Activated naive CD8-positive, alpha-beta T cell (primary cell): ENCODE results near the gene TIE1.
A peak's percentile ranks its signal among the peaks of the same experiment; 100 is the strongest.

Experiments used
- H3K27ac Mint-ChIP-seq: one replicate; pipeline ENCODE4 v1.8.0; 2021; ENCODE audit warnings: mixed read lengths
- H3K27me3 Mint-ChIP-seq: one replicate; pipeline ENCODE4 v1.8.0; 2021; ENCODE audit warnings: mixed read lengths
- H3K36me3 Mint-ChIP-seq: one replicate; pipeline ENCODE4 v1.8.0; 2021; ENCODE audit warnings: mixed read lengths
- H3K4me1 Mint-ChIP-seq: one replicate; pipeline ENCODE4 v1.8.0; 2021; ENCODE audit warnings: low read depth, mixed read lengths
- H3K4me3 Mint-ChIP-seq: one replicate; pipeline ENCODE4 v1.8.0; 2021; ENCODE audit warnings: mild to moderate bottlenecking, mixed read lengths
- H3K9me3 Mint-ChIP-seq: one replicate; pipeline ENCODE4 v1.8.0; 2021; ENCODE audit warnings: low read depth, mixed read lengths

The TIE1 gene

DNA sequence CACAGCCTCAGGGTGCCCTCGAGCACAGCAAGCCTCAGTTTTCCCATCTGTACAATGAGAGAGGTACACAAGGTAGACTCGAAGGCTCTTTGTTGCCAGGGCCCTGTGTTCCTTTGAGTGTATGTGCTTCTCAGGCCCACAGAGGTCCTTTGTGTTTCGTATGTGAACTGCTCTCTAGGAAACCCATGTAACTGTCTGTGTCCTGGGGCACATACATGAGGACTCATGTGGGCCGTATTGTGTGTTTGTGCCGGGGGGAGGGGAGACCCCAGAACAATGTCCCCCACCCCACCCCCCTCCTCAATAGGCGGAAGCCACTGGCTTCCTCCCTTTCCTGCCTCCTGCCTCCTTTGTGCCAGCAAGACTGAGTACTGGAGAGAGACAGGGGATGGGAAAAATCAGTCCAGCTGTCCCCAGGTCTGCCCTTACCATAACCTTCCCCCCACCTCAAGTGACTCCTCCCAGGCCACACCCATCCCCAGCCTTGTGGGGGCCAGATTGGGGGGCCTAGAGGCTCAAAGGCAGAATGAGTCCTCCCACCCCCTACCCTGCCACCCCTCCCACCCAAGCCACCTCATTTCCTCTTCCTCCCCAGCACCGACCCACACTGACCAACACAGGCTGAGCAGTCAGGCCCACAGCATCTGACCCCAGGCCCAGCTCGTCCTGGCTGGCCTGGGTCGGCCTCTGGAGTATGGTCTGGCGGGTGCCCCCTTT is at the start of gene TIE1:
Gene TIE1 (plus strand): TSS at position 605 of the 717 bp plus-strand sequence. CDS start 90 bp downstream, at position 695.
- H3K27me3 Mint-ChIP-seq: no peaks in the 10 kb centered on the region
- H3K9me3 Mint-ChIP-seq: no peaks in the 10 kb centered on the region
- H3K36me3 Mint-ChIP-seq: no peaks in the 10 kb centered on the region
- peaks cover 8% of the 10 kb centered on the region for H3K4me1 Mint-ChIP-seq
- H3K27ac Mint-ChIP-seq: no peak within 1 kb of the TSS
- H3K4me3 Mint-ChIP-seq: no peak within 1 kb of the TSS

DNA sequence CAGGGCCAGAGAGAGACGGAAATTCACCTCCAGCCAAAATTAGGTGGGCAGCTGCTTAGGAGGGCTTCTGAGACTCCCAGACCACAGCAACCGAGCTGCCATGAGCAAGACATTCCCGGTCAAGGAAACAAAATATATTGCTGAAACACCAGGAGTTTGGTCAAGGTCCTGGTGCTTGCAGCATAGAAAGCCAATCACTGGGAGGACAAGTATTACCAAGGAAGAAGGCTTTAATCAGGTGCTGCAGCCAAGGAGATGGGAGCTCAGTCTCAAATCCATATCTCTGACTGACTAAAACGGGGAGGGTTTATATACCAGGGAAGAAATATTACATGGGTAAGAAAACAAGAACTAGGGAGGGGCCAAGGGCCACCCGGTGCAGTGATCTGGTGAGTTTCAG is 49.8 kb upstream of the TIE1 start:
- Mint-ChIP-seq H3K4me1 (no peaks in the 10 kb centered on the region), H3K27ac (no peak overlapping the region), H3K36me3 (no peaks in the 10 kb centered on the region), H3K4me3 (no peak overlapping the region), H3K9me3 (no peaks in the 10 kb centered on the region), H3K27me3 (peaks cover 5% of the 10 kb centered on the region)

DNA sequence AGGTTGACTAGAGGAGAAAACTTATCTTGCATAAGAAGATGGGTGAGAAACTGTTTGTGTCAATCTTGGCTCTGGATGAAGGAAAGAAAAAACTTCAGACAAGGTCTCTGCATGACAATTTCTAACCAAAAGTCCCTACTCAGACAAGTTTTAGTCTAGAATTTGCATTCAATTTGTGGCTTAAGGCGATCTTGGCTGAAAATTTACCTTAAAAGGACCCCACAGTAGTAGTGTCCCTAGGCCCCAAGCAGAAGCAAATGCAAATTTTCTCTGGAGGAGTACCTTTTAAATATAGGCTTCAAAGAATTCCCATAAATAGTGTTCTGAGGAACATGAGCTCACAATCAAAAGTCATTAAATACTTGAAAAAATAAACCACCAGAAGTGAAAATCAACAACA is 48.6 kb upstream of the TIE1 start:
- no peak overlapping the region for H3K27ac Mint-ChIP-seq
- H3K9me3 Mint-ChIP-seq: no peaks in the 10 kb centered on the region
- no peaks in the 10 kb centered on the region for H3K4me1 Mint-ChIP-seq
- no peaks in the 10 kb centered on the region for H3K36me3 Mint-ChIP-seq
- no peak overlapping the region for H3K4me3 Mint-ChIP-seq
- H3K27me3 Mint-ChIP-seq: peaks cover 5% of the 10 kb centered on the region

DNA sequence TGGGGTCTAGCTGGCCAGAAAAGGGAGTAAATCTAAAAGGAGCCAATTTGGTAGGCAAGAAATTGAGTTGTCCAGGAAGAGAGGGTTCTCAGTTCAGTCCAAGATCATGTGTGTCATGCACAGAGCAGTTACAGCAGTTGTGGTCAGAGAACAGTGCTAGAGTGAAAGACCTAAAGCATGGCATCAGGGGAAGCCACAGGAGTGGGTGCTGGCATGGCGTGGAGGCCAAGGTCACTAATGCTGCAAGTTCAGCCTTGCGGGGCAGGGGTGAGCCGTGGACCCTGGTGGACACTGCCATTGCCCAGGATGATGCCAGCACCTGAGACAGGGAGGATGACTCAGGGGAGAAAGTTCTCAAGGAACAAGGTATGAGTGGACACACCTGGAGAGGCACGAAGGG is 47.6 kb upstream of the TIE1 start:
- no peaks in the 10 kb centered on the region for H3K4me1 Mint-ChIP-seq
- no peaks in the 10 kb centered on the region for H3K36me3 Mint-ChIP-seq
- no peak overlapping the region for H3K4me3 Mint-ChIP-seq
- no peak overlapping the region for H3K27ac Mint-ChIP-seq
- peaks cover 5% of the 10 kb centered on the region for H3K27me3 Mint-ChIP-seq
- H3K9me3 Mint-ChIP-seq: no peaks in the 10 kb centered on the region

DNA sequence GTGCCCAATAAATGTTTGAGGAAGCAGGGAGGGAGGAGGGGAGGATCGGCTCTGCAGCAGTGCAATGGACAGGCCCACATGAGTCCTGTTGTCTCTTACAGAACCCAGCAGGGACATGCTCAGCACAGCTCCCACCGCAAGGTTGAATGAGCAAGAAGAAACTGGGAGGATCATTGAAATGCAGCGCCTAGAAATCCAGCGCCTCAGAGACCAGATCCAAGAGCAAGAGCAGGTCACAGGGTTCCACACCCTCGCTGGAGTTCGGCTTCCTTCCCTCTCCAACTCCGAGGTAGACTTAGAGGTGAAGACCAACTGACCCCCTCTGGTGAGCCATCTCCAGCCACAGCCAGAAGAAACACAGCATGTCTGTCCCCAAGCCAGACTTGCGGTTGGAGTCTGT is 46.9 kb upstream of the TIE1 start:
- Mint-ChIP-seq H3K4me3 (no peak overlapping the region), H3K36me3 (no peaks in the 10 kb centered on the region), H3K27me3 (peaks cover 5% of the 10 kb centered on the region), H3K27ac (no peak overlapping the region), H3K9me3 (no peaks in the 10 kb centered on the region), H3K4me1 (no peaks in the 10 kb centered on the region)

DNA sequence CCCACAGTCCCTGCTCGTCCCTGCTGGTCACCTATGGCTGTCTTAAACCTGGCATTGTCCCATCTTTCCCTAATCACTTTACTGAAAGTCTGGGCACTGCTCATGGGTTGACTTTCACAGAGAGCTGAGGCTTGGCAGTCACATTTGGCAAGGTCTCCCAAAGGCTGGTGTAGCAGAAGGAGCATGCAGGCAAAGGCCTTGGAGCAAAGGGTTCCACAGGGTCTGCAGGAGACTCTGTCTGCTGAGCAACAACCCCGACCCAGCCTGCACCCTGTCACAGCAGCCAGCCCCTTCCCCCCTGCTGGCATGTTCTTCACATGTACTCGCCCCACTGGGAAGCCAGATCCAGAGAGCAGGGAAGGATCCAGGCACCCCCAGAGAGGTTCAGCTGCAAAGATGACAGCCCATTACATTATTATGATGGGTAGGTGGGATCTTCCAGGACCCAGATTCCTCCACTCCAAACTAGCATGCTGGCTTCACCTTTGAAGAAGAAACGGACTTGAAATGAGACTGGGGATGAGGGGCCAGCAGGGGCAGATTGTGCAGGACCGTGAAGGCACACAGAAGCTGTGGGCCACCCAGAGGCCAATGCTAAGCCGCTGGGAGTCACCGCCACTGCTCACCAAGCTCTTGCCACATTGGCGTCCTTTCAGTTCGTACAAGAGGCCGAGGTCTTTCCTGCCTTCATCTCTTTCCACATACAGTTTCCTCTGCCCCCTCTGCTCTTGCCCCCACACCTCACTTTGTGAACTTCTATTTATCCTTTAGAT is 45.2 kb upstream of the TIE1 start:
- H3K27ac Mint-ChIP-seq: no peak overlapping the region
- no peak overlapping the region for H3K4me3 Mint-ChIP-seq
- H3K9me3 Mint-ChIP-seq: no peaks in the 10 kb centered on the region
- no peaks in the 10 kb centered on the region for H3K4me1 Mint-ChIP-seq
- H3K27me3 Mint-ChIP-seq: peaks cover 5% of the 10 kb centered on the region
- no peaks in the 10 kb centered on the region for H3K36me3 Mint-ChIP-seq

DNA sequence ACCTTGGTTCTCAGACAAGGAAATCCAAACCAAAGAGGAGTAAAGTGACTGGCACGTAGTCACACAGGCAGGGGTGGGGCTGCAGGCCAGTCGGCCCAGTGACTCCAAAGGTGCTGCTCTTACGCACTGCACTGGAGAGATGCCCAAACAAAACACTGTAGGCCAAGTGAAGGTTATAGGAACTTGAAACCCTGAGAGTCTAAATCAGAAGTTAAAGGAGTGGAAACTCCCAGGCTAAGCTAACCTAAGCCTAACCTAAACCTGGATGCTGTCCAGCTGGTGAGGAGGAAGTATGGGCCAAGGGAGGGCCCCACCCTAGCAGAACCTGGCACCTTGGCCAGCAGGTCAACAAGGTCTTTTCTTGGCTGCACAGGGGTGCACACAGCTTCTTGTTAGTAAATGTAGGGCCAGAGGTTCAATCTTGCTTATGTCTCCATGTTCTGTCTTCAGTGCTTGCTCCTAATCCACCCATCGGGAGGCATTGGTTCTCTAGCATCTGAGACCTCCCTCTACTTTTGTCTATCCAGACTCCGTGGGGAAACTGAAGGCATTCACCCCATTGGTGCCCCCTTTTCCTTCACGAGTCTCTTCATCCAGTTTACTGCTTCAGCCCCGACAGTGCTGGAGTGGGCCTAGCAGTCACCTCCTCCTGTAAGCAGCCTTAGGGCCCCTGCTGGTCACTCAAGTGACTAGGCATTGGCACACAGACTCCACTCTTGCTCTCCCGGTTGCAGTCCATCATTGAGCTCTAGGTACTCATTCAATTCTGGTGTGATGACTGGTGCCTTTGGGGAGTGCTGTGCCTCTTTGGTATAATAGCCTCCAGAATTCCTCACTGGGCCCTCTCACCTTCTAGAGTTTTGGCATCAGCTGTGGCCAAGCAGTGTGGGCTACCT is 43.9 kb upstream of the TIE1 start:
- no peaks in the 10 kb centered on the region for H3K9me3 Mint-ChIP-seq
- H3K36me3 Mint-ChIP-seq: no peaks in the 10 kb centered on the region
- peaks cover 5% of the 10 kb centered on the region for H3K27me3 Mint-ChIP-seq
- no peaks in the 10 kb centered on the region for H3K4me1 Mint-ChIP-seq
- no peak overlapping the region for H3K4me3 Mint-ChIP-seq
- no peak overlapping the region for H3K27ac Mint-ChIP-seq

DNA sequence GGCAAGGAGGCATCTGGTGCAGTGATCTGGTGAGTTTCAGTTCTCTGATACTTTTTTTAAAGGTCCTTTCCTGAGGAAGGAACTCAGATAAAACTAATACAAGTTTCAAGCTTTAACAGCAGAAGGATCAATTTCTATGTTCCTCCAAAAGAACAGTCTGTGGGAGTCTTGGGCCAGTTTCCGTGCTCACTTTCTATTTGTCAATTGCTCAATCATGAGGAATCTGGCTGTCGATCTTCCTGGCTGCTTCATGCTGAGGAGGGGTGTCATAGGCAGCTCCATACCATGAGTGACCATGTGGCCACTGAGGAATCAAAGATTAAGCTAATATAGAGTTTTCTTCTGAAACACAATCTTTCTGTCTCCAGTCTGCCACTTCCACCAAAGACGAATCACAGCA is 42.4 kb upstream of the TIE1 start:
- Mint-ChIP-seq H3K4me3 (no peak overlapping the region), H3K27me3 (no peaks in the 10 kb centered on the region), H3K9me3 (peaks cover under 1% of the 10 kb centered on the region), H3K4me1 (no peaks in the 10 kb centered on the region), H3K36me3 (no peaks in the 10 kb centered on the region), H3K27ac (no peak overlapping the region)

DNA sequence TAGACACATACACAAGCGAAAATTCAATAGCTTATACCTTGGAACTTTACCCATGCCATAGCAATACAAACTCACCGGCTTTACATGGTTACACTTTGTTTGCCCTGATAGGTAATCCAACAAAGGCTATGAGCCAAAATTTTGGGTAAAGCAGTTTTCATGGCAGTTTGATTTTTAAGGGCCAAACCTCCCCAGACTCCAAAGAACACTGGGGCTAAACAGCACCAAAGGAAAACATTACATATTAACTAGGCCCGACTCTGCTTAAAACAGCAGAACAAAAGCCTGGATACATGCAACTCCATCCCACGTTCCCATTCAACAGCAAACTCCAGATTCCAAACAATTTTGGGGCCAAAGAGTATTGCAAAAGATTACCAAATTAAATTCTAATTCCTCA is 35.4 kb upstream of the TIE1 start:
- H3K4me1 Mint-ChIP-seq: peaks cover 1% of the 10 kb centered on the region
- peaks cover 4% of the 10 kb centered on the region for H3K36me3 Mint-ChIP-seq
- H3K27me3 Mint-ChIP-seq: peaks cover 2% of the 10 kb centered on the region
- no peak overlapping the region for H3K4me3 Mint-ChIP-seq
- H3K27ac Mint-ChIP-seq: no peak overlapping the region
- peaks cover 6% of the 10 kb centered on the region for H3K9me3 Mint-ChIP-seq

DNA sequence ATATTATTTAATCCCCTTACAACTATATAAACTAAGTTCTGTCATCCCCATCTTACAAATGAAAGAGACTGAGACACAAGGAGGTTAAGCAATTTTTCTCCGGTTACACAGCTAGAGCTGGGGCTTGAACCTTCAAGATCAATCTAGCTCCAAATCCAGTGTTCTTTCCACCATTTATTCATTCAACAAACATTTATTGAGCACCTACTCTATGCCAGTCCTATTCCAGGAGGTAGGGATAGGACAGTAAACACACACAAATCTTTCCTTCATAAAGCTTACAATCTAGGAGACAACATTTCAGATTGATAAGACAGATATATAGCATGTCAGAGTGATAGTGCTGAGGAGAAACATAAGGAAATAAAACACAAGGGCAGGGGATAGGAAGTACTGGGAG is 33.9 kb upstream of the TIE1 start:
- Mint-ChIP-seq H3K36me3 (peaks cover 4% of the 10 kb centered on the region), H3K4me1 (peaks cover 15% of the 10 kb centered on the region), H3K9me3 (peaks cover 6% of the 10 kb centered on the region), H3K27ac (no peak overlapping the region), H3K27me3 (peaks cover 4% of the 10 kb centered on the region), H3K4me3 (no peak overlapping the region)

DNA sequence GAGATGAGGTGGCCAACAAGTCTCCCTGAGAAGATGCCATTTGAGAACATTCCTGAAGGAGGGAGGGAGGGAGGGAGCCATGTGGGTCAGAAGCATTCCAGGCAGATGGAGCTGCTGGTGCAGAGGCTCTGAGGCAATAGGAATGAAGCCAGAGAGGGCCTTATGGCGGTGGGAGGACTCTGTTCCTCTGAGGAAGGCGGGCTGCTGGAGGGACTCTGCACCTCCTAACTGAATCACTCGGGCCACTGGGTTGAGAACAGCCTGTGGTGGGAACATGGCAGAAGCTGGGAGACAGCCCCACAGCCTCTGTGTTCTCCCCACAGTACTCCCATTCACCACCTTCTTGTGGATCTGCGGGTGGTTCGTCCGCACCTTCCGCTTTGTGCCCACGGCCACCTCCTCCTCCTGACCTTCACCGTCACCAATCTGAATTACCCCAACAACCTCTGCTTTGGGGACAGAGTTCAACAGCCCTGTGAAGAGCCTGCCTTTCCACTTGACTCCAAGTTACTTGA is 33.4 kb upstream of the TIE1 start:
- peaks cover 6% of the 10 kb centered on the region for H3K9me3 Mint-ChIP-seq
- H3K27me3 Mint-ChIP-seq: peaks cover 4% of the 10 kb centered on the region
- peaks cover 4% of the 10 kb centered on the region for H3K36me3 Mint-ChIP-seq
- H3K27ac Mint-ChIP-seq: no peak overlapping the region
- peaks cover 15% of the 10 kb centered on the region for H3K4me1 Mint-ChIP-seq
- no peak overlapping the region for H3K4me3 Mint-ChIP-seq

DNA sequence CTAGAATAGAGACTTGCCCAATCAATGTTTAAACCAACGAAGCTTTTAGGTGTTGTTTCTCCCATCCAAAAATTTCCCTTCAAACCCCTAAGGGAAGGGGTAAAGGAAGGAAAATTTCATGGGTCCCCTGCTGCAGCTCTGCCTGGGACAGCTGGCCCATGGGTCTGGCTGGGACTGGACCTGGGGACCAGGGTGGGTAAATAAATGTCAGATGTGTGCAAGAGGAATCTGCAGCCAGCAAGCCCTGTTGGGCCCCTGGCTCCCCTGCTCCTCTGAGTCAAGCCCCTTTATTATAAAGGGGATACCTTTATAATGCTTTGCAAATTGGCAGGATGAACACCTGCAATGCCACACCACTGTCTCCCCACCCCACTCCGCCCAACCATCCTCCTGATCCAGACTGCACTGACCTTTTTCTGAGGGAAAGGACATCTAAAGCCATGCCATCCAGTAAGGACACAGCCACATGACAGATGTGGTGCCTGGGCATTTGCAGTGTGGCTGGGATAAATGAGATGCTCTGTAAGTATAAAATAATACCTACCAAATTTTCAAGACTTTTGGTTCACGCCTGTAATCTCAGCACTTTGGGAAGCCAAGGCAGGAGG is 32.9 kb upstream of the TIE1 start:
- Mint-ChIP-seq H3K9me3 (peaks cover 6% of the 10 kb centered on the region), H3K27me3 (peaks cover 4% of the 10 kb centered on the region), H3K4me1 (peaks cover 15% of the 10 kb centered on the region), H3K36me3 (peaks cover 4% of the 10 kb centered on the region), H3K4me3 (no peak overlapping the region), H3K27ac (no peak overlapping the region)

DNA sequence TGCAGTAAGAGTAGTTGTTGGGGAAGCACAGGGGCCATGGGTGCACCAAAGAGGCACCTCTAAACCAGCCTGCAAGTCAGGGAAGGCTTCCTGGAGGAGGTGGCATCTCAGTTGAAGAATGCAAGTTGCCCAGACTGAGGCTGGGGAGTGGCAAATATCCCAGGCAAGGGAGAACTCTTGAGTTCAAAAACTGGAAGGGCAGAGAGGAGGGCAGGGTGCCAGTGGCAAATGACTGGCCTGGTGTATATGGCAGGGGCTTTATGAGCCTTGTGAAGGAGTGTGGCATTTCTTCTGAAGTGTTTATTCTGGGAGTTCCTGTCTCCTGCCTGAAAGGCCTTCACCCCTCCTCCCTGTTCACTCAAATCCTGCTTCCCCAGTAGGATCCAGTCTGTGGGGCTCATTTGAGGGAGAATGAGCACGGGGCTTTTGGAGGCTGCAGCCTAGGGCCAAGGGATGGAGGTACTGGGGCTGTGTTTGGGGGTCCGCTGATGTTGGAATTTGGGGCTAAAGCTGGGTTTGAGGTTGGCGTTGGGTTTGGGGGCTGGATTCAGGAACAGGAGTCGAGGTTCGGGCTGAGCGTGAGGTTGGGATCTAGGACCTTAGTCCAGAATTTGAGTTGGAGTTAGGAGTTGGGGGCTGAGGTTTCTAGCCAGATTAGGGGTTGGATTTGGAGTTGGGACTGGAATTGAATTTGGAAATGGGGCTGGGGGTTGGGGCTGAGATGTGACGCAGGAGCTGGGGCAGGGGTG is 31.0 kb upstream of the TIE1 start, which contains the start of gene TMEM125:
Gene TMEM125 (plus strand): TSS at position 357 of the 749 bp plus-strand sequence. CDS start 2,740 bp downstream, outside the sequence.
- H3K4me1 Mint-ChIP-seq: peaks cover 21% of the 10 kb centered on the region
- peaks cover 3% of the 10 kb centered on the region for H3K36me3 Mint-ChIP-seq
- peak within 1 kb of the TSS; percentile 70 for H3K4me3 Mint-ChIP-seq
- H3K27ac Mint-ChIP-seq: no peak within 1 kb of the TSS
- peaks cover 4% of the 10 kb centered on the region for H3K27me3 Mint-ChIP-seq
- H3K9me3 Mint-ChIP-seq: no peaks in the 10 kb centered on the region
